Activated naive CD4-positive, alpha-beta T cell treated with anti-CD3 and anti-CD28 coated beads, Interleukin-2, amount 50 U/mL, for 72 hours (primary cell): ENCODE data around the gene SAT2. TPM values are rescaled to one million over a fixed set of nuclear protein-coding genes. Genes with fewer than 3 reads are reported as not detected.

Experiments used
- ATAC-seq, 2 donors: fragments of 150-1000 bp; cut with Tn5 transposase; 2 replicates each; pipeline ENCODE4 v1.10.0; 2021; ENCODE audit warnings: mild to moderate bottlenecking in 2 of 2, moderate library complexity in 2 of 2
- DNase-seq, 2 donors: peaks; one replicate each; pipeline ENCODE4 v3.0.0; 2021 to 2022; ENCODE audit warnings: low spot score in 2 of 2
- H3K27ac Mint-ChIP-seq, 2 donors: one replicate each; pipeline ENCODE4 v1.8.0; 2022; ENCODE audit warnings: mild to moderate bottlenecking in 2 of 2, mixed read lengths in 2 of 2
- H3K36me3 Mint-ChIP-seq, 2 donors: one replicate each; pipeline ENCODE4 v1.8.0; 2022; ENCODE audit warnings: mixed read lengths in 2 of 2
- H3K9me3 Mint-ChIP-seq, 2 donors: one replicate each; pipeline ENCODE4 v1.8.0; 2022; ENCODE audit warnings: mixed read lengths in 2 of 2
- total RNA-seq, 2 donors: library from RNA; stranded (reverse); gene quantifications; one replicate each; pipeline ENCODE4 v1.2.3, GENCODE V29; 2022

SAT2 gene
- total RNA-seq, 2 donors from 2014 or later, result 24.4 to 49.6 TPM

DNA sequence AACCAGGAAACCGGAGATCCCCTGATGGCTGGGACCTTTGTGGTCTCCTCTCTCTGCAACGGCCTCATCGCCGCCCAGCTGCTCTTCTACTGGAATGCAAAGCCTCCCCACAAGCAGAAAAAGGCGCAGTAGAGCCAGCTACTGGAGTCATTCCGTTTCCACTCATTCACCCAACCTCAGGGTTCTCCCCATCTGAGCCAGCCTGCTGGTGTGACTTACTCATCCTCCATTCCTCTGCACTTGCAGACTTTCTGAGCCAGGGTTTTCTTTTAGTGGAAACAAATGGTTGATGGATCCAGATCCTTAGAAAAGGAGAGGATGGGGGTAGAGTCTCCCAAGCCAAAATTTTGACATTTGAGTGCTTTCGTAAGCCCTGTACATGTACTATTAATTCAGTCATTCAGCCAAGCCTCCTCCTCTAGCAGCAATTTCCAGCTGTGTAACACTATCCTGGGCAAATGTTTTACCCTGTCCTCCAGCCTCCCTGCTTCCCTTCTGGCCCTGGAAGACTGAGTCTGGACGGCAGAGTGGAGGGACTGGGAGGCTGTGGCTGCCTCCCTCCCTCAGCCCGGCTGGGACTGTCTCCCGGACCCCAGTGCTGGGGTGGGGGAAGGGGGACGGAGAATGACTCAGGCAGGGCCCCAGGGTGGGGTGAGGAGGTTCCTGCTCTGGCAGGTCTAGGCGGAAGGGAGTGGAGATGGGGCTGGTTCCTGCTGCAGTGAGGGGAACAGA lies 40.0 kb downstream of the SAT2 start:
- Mint-ChIP-seq H3K27ac (peak overlapping the region; percentile 36 to 44), H3K9me3 (no peaks in the 10 kb centered on the region), H3K36me3 (peaks cover 22 to 24% of the 10 kb centered on the region in 2 donors)
- DNase-seq (no peak), ATAC-seq (no peak)

DNA sequence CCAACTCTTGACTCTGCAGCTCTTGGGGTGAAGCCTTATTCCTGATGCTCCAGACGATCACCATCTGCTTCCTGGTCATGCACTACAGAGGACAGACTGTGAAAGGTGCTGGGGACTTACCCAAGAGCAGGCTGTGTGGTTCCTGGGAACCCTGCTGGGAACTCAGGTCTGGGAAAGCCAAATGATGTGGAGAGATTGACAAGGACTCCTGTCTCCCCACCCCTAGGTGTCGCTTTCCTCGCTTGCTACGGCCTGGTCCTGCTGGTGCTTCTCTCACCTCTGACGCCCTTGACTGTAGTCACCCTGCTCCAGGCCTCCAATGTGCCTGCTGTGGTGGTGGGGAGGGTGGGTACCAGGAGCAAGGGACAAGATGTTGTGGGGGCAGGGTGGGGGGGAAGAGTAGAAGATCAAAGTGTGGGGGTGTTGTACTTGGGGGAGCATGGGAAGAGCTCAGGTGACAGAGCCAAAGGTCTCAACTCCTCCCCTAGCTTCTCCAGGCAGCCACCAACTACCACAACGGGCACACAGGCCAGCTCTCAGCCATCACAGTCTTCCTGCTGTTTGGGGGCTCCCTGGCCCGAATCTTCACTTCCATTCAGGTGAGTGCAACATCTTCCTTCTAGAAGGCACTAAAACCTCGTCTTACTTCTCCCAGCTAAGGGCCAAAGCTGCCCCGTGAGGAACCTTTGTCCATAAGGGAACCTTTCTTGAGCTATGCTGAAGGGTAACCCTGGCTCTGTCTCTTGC lies 40.8 kb downstream of the SAT2 start:
- H3K36me3 Mint-ChIP-seq, result peaks cover 28 to 30% of the 10 kb centered on the region in 2 donors
- peak overlapping the region; percentile 36 to 44 for H3K27ac Mint-ChIP-seq
- DNase-seq, result no peak
- no peaks in the 10 kb centered on the region for H3K9me3 Mint-ChIP-seq
- no peak for ATAC-seq

DNA sequence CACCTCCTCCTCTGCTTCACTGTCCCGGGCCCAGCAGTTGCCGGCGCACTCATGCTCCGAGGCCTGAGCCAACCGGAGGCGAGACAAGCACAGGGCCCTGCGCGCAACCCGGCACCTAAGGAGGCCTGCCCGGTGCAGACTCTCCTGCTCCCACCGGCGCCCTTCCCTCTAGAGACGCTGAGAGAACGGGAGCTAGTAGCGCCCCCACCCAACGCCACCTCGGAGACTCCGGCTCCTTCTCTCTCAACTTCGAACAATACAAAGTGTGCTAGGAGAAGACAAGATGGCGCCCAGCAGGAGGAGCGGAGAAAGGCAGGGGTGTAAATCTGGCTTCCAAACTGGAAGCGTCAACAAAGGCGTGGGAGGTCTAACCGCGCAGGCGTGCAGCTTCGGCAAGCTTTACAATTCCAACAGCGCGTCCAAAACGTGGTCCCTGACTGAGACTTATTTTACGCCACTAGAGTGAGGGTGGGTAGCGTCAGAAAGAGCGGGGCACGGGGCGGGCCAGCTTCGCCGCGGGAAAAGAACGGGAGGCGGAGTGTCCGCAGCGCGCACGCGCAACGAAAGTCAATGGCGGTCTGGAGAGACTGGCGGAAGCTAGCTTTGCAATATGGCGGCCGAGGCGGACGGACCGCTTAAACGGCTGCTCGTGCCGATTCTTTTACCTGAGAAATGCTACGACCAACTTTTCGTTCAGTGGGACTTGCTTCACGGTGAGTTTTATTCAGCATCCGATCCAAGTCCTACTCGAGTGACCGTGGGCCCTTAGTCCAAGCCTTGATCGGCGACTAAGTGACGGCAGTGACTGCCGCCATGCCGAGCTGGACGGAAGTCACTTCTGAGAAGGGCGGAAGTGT lies 44.1 kb downstream of the SAT2 start, which contains the start of gene MPDU1:
Gene MPDU1 (plus strand): TSS at position 600 of the 857 bp plus-strand sequence. CDS start 11 bp downstream, at position 611.
- peak within 1 kb of the TSS; percentile 91 to 98 for H3K27ac Mint-ChIP-seq
- DNase-seq, result peak; percentile 93 to 97
- H3K36me3 Mint-ChIP-seq, result peaks cover 30 to 48% of the 10 kb centered on the region in 2 donors
- peak; percentile 61 to 74 for ATAC-seq
- no peaks in the 10 kb centered on the region for H3K9me3 Mint-ChIP-seq

DNA sequence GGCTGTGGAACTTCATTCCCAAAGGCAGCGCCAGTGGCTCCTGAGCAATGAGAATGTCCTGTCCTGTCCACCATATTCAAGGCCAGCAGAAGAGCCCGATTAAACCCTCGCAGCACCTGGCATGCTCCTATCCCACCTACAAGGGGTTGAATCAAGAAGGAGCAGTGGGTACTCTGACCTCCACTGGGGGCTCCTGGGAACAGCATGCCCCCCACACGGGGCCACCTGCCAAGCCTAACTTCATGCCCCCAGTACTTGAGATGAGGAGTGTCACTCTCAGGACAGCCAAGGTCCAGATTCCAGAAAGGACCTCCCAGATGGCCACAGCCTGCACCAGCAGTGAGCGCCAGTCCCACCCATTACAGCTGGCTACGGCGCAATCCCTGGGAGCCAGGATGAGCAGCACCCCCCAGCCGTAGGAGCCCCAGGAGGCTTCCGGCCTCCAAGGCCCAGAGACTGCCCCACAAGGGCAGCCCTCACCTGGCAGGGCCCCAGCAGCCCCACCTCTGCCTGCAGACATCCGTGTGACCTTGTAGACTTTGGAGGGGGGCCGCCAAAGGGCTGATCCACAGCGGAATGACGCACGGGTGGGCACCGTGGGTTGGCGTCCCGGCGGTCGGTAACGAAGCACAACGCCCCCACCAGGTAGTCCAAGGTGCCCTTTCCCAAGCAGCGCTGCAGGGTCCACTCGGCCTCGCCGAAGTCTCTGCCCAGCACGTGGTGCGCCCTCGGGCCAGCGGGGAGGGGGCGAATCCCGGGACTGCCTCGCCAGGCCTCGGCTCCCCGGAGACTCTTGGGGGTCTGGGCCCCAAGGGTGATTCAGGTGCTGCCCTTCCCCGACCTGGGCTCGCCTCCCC lies 45.0 kb downstream of the SAT2 start:
- ATAC-seq (no peak), DNase-seq (no peak)
- H3K36me3 Mint-ChIP-seq, result peaks cover 33 to 55% of the 10 kb centered on the region in 2 donors
- no peaks in the 10 kb centered on the region for H3K9me3 Mint-ChIP-seq
- H3K27ac Mint-ChIP-seq, result peak overlapping the region; percentile 91 to 98

DNA sequence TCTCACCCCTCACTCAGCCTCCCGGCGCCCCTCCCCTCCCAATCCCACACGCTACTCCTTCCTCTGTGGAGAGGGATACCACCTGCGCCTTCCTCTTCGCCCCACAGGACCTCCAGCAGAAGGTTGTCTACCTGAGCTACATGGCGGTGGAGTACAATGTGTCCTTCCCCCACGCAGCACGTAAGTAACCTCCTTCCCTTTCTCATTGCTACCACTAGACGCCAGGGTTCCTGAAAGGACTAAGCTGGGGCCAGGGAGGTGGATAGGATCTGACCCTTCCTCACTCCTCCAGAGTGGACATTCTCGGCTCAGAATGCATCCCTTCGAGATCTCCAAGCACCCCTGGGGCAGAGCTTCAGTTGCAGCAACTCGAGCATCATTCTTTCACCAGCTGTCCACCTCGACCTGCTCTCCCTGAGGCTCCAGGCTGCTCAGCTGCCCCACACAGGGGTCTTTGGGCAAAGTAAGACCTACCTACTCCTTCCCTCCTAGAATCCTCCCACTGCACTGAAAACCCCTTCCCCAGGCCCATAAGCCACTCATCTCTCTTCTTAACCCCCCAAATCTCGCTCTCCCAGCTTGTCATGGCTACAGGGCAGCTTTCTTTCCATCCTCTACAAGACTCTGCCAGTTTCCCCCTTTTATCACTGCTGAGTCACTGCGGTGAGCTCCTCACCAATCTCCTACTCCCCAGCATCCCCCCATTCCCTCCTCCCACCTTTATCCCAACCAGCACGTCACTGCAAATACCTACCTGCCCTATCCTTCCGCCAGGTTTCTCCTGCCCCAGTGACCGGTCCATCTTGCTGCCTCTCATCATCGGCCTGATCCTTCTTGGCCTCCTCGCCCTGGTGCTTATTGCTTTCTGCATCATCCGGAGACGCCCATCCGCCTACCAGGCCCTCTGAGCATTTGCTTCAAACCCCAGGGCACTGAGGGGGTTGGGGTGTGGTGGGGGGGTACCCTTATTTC lies 46.7 kb downstream of the SAT2 start:
- no peak for ATAC-seq
- Mint-ChIP-seq H3K9me3 (no peaks in the 10 kb centered on the region), H3K27ac (peak overlapping the region; percentile 88 to 100), H3K36me3 (peaks cover 46 to 71% of the 10 kb centered on the region in 2 donors)
- DNase-seq, result no peak

DNA sequence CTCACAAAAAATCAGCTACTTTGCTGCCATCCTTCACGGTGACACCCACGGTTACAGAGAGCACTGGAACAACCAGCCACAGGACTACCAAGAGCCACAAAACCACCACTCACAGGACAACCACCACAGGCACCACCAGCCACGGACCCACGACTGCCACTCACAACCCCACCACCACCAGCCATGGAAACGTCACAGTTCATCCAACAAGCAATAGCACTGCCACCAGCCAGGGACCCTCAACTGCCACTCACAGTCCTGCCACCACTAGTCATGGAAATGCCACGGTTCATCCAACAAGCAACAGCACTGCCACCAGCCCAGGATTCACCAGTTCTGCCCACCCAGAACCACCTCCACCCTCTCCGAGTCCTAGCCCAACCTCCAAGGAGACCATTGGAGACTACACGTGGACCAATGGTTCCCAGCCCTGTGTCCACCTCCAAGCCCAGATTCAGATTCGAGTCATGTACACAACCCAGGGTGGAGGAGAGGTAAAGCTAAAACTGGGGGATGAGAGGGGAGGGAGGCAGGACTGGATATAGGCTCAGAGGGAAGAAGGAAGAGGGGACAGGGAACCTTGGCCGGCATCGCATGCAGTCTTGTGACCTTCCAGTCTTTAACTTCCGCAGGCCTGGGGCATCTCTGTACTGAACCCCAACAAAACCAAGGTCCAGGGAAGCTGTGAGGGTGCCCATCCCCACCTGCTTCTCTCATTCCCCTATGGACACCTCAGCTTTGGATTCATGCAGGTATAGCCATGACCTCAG lies 47.6 kb downstream of the SAT2 start:
- DNase-seq (peak in 1 of 2 donors; percentile 76), ATAC-seq (peak; percentile 0 to 11)
- peak overlapping the region; percentile 88 to 100 for H3K27ac Mint-ChIP-seq
- peaks cover 49 to 73% of the 10 kb centered on the region in 2 donors for H3K36me3 Mint-ChIP-seq
- no peaks in the 10 kb centered on the region for H3K9me3 Mint-ChIP-seq

DNA sequence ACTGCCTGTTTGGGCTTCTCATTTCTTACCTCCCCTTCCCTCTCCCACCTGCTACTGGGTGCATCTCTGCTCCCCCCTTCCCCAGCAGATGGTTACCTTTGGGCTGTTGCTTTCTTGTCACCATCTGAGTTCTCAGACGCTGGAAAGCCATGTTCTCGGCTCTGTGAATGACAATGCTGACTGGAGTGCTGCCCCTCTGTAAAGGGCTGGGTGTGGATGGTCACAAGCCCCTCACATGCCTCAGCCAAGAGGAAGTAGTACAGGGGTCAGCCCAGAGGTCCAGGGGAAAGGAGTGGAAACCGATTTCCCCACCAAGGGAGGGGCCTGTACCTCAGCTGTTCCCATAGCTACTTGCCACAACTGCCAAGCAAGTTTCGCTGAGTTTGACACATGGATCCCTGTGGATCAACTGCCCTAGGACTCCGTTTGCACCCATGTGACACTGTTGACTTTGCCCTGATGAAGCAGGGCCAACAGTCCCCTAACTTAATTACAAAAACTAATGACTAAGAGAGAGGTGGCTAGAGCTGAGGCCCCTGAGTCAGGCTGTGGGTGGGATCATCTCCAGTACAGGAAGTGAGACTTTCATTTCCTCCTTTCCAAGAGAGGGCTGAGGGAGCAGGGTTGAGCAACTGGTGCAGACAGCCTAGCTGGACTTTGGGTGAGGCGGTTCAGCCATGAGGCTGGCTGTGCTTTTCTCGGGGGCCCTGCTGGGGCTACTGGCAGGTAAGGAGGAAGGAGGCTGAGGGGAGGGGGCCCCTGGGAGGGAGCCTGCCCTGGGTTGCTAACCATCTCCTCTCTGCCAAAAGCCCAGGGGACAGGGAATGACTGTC lies 48.4 kb downstream of the SAT2 start, which contains the start of gene CD68:
Gene CD68 (plus strand): TSS at position 638 of the 833 bp plus-strand sequence. CDS start 40 bp downstream, at position 678.
- peak within 1 kb of the TSS; percentile 88 to 100 for H3K27ac Mint-ChIP-seq
- ATAC-seq, result peak; percentile 52 to 76
- DNase-seq, result peak; percentile 65 to 77
- H3K36me3 Mint-ChIP-seq, result peaks cover 49 to 73% of the 10 kb centered on the region in 2 donors
- H3K9me3 Mint-ChIP-seq, result no peaks in the 10 kb centered on the region

DNA sequence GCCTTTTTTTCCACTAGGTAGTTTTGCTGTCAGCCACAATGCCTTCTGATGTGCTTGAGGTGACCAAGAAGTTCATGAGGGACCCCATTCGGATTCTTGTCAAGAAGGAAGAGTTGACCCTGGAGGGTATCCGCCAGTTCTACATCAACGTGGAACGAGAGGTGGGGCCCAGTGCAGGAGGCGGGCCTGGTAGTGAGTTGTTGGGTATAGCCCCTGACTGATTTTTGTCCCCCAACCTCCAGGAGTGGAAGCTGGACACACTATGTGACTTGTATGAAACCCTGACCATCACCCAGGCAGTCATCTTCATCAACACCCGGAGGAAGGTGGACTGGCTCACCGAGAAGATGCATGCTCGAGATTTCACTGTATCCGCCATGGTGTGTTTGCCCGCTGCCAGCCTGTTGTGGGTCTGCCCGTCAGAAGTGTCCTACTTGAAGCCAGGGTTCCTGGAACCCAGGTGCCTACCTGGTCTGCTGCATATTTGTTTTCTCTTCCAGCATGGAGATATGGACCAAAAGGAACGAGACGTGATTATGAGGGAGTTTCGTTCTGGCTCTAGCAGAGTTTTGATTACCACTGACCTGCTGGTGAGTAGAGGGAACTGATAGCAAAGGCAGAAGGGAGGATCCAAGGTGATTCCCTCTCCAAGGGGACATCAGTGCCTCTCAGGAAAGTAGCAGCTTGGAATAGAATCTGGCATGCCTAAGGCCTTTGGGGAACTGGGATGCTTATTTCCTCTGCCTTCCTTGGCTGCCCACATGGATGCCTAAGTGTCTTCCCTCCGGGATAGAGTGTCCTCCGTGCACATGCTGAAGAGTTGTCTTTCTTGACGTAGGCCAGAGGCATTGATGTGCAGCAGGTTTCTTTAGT lies 50.1 kb downstream of the SAT2 start:
- ATAC-seq (no peak), DNase-seq (no peak)
- Mint-ChIP-seq H3K9me3 (no peaks in the 10 kb centered on the region), H3K27ac (peak overlapping the region; percentile 98 to 100), H3K36me3 (peaks cover 54 to 86% of the 10 kb centered on the region in 2 donors)

DNA sequence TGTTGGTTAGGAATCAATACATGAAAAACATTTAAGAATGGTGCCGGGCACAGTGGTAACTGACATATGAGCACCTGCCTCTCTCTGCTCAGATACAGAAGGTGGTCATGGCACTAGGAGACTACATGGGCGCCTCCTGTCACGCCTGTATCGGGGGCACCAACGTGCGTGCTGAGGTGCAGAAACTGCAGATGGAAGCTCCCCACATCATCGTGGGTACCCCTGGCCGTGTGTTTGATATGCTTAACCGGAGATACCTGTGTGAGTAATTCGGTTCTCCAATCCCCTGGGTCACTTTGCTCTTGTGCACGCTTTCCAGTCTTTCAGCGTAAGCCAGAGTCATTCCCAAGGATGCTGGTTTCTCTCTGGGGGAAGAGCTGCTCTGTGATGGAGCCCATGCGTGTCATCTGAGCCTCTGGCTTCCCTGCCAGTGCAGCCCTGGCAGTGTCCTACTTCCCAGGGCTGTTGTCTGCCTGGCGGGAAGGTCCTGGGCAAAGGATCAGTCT lies 51.1 kb downstream of the SAT2 start:
- ATAC-seq (no peak), DNase-seq (no peak)
- Mint-ChIP-seq H3K9me3 (no peaks in the 10 kb centered on the region), H3K36me3 (peaks cover 56 to 87% of the 10 kb centered on the region in 2 donors), H3K27ac (peak overlapping the region; percentile 98 to 100)
